HG02623 (cell line): Measurements from ENCODE around the gene CPN2.

Experiments used
- ATAC-seq: cut with Tn5 transposase; IDR thresholded peaks from one replicate; pipeline ENCODE4 v1.9.1; 2021; ENCODE audit warnings: moderate library complexity; ENCODE audit not compliant: unreplicated experiment

Gene CPN2, protein sequence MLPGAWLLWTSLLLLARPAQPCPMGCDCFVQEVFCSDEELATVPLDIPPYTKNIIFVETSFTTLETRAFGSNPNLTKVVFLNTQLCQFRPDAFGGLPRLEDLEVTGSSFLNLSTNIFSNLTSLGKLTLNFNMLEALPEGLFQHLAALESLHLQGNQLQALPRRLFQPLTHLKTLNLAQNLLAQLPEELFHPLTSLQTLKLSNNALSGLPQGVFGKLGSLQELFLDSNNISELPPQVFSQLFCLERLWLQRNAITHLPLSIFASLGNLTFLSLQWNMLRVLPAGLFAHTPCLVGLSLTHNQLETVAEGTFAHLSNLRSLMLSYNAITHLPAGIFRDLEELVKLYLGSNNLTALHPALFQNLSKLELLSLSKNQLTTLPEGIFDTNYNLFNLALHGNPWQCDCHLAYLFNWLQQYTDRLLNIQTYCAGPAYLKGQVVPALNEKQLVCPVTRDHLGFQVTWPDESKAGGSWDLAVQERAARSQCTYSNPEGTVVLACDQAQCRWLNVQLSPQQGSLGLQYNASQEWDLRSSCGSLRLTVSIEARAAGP

DNA sequence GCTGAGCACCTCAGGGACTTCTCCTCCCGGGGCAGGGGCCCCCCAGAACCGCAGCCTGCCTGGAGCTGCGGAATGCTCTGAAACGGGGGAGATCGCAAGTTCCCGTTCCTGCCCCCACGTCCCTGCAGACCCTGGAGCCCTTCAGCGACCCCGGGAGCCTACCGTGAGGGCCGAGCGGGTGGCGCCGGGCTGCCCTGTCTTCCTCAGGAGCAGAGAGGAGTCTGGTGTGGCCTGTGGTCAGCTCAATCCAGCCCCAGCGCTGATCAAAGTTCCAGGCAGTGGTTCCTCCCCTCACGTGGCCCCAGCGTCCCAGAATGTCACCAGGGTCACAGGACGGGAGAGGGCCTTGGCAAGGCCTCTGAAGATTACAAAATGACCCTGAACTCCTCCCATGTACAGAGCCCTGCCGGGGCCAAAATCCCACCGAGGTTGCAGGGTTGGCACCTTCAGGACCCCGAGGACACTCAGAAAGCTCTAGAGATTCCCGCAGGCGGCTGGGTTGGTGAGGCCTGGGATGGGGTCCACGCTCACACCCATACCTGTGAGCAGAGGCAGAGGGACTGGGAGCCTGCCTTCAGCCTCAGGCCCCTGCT lies at the start of gene CPN2:
CPN2 (minus strand) TSS at position 249 of the 593 bp plus-strand sequence. CDS start 8,626 bp downstream, outside the sequence.
- no peak for ATAC-seq

DNA sequence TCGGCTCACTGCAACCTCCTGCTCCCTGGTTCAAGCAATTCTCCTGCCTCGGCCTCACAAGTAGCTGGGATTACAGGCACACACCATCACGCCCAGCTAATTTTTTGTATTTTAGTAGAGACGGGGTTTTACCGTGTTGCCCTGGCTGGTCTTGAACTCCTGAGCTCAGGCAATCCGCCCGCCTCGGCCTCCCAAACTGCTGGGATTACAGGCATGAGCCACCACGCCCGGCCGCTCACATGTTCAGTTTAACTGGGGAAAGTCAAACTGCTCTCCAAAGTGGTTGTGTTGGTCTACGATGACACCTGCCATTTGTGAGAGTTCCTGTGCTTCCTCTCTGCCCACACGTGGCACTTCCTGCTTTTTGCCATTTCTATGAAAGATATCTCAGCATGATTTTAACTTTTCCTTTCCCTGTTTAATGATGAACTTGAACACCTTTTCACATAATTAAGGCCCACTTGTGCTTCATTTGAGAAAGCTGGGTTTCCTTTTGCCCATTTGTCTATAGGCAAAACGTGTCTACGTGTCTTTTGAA lies 48.8 kb upstream of the CPN2 start:
- no peak for ATAC-seq

DNA sequence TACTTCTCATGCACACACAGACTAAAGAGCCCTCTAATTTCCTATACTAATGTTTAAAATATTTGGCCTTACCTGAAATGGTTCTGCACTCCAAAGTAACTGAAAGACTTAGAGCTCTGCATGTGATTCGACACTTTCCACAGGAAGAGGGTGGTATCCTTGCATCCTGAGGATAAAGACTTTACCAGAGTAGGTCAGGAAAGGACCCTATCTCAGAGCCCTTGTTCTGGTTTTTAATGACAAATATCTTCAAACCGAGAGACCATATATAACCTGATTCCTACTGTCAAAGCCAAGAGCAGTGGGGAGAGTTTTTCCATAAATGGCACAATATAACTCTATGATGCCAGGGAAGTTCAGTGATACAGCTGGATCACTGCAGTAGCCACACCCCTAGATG lies 48.0 kb upstream of the CPN2 start, which contains the start of gene GP5:
GP5 (minus strand) TSS at position 101 of the 400 bp plus-strand sequence. CDS start 984 bp downstream, outside the sequence.
- no peak for ATAC-seq

DNA sequence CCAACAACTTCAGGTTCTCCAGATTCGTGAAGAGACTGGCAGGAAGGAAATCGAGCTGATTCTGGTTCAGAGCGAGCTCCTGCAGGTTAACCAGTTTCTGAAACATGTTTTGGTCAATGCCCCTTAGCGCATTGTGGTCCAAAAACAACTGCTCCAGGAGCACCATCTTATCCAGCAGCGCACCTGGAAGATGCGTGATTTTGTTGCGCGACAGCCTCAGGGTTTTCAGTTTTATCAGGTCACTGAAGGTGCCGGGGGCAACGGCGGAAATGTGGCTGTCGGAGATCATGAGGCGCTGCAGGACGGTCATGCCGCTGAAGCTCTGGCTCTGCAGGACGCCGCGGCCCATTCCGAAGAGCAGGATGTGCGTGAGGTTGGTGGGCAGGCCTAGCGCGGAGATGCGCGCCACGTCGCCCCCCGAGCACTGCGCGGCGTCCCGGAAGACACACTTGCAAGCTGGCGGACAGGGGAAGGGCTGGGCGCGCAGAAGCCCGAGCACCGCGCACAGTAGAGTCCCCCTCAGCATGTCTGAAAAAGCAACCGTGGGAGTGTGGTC lies 46.7 kb upstream of the CPN2 start:
- ATAC-seq: no peak

DNA sequence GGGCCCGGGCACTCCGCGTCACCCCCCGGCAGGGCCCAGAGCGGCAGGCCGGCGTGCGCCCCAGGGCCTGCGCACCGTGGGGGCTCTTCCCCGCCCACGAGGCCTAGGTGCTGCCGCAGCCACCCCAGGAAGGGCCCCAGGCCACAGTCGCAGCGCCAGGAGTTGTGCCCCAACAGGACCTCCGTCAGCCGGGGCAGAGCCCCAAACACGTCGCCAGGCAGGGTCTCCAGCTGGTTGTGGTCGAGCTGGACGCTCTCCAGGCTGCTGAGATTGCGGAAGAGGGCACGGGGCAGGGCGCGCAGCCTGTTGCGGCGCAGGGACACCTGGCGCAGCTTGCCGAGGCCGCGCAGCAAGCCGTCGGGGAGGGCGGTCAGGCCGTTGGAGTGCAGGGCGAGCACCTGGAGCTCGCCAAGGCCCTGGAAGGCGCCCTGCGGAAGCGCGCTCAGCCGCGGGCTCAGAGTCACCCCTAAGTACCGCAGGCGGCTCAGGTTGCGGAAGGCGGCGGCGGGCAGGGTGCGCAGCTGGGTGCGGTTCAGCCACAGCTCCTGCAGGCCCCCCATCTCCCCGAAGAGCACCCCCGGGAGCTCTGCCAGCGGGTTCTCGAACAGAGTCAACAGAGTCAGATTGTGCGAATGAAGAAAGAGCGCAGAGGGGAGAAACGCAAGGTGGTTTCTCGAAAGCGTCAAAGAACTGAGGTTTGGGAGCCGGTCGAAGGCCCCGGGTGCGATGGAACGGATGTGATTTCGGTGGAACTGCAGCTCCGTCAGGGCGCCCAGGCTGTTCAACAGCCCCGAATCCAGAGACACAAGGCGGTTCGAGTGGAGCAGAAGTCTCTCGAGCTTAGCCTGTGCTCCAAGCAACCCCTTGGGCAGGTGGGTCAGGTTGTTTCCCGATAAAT lies 46.0 kb upstream of the CPN2 start:
- ATAC-seq: no peak

DNA sequence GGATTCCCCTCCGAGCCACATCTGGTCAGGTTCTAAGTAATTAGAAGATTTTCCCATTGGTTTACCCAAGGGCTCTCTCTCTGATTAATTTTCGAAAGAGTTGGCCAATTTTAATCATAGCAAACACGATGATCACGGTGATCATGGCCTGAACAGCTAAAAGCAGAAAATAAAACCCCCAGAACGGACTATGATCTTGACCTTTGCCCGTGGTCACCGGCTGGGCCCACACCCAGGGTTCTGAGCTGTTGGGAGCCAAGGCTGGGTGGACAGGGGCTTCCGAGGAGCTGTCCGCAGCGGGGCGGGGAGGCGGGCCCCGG lies 45.4 kb upstream of the CPN2 start:
- ATAC-seq: no peak

DNA sequence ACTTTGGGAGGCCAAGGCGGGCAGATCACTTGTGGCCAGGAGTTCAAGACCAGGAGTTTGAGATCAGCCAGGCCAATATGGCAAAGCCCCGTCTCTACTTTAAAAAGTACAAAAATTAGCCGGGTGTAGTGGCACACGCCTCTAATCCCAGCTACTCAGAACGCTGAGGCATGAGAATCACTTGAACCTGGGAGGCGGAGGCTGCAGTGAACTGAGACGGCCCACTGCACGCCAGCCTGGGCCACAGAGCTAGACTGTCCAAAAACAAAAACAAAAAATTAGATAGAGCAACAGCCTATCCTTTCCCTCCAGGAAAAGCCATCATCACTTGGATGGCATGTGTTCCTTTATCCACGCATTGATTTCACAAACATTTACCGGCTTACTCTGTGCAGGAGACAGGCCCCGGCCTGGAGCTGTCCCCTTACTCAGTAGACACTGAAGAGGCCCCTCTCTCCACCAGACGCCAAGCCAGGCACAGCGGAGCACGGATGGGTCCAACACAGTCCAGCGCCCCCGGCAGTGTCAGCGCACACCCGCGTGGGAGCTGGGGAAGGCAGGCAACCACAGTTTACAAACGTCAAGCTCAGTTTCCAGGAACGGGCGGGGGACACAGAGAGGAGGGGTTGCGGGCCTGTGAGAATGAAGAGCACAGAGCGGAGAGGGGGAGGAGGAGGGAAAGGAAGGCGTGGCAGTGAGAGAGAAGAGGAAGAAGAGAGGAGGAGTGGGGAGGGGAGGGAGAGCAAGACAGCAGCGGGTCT lies 44.8 kb upstream of the CPN2 start:
- no peak for ATAC-seq

DNA sequence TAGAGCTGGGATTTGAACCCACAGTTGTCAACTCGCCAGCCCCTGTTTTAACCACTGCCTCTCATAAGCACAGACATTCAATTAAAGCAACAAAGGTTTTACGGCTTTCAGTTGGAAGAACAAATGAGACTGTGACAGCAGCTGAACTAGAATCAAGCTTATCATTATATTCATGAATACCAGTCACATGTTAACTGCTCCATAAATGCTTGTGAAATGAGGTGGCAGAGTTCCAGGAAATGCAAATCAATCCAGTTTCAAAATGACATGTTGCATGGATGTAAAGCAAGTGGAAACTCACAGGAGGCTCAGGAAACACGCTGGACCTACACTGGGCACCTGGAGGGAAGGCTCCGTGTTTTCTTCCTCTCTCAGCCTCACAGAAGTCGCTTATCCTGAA lies 44.1 kb upstream of the CPN2 start:
- ATAC-seq: no peak

DNA sequence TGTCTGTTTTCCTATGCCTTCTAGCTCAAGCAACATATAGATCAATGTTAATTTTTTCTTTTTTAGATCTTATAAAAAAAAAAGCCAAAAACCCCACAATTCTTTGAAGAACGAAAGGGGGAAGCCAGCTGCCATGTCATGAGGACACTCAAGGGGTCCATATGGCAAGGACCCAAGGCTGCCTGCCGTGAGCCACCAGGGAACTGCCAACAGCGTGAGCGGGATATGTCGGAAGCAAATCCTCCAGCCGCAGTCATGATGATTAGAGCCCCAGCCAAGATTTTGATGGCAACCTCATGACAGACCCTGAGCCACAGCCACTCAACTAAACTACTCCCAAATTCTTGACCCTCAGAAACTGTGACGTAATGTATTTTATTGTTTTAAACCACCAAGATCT lies 41.4 kb upstream of the CPN2 start:
- no peak for ATAC-seq

DNA sequence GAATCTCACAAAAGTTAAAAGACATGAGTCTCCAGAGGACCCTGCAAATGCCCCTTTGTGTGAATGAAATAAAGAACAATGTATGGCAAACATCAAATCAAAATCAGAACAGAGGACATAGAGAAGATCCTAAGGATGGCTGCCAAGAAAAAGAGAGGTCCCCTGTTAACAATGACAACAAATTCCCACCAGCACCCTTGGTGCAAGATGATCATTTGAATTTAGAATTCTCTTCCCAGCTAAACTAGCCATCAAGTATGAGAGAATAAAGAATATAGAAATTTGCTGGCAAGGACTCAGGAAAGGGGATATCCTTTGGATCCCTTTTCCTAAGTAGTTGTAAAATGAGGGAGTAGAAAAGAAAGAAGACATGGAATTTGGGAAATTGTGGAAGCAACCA lies 39.7 kb upstream of the CPN2 start:
- no peak for ATAC-seq

DNA sequence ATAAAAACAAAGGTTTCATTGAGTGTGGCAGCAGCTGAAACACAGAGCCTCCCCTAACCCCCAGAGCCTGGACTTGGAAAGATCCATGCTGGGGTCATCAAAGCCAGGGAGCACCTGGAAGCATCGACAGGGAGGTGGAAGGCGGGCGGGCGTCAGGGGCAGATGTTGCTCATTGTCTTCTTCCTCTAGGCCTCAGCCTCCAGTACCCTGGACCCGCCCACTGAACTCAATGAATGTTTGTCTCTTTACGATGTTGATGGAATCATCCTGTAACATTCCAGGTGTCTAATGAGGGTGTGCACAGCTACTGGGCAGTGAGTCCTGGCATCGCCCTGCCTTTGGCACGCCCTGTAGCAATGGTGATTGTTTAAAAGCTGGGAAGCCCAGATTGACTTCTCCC lies 38.1 kb upstream of the CPN2 start:
- no peak for ATAC-seq

DNA sequence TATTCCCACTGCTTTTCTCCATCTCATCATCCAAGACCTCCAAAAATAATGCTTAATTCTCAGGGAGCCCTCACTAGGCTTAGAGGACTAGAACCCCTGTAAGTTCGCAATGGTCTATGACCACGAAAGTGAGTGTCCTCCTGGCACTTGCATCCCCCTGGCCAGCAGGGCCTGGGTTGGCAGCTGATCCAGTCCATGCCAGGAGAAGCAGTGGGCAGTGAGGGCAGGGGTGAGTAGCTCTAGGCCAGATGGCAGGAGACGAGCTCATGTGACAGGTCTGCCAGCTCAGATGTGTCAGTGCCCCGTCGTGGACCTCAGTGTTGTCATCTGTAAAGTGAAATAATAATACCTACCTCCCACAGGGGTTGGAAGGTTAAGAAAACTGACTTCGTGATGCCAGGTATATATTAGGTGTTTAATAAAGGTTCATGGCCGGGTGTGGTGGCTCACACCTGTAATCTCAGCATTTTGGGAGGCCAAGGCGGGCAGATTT lies 36.8 kb upstream of the CPN2 start:
- ATAC-seq: no peak

DNA sequence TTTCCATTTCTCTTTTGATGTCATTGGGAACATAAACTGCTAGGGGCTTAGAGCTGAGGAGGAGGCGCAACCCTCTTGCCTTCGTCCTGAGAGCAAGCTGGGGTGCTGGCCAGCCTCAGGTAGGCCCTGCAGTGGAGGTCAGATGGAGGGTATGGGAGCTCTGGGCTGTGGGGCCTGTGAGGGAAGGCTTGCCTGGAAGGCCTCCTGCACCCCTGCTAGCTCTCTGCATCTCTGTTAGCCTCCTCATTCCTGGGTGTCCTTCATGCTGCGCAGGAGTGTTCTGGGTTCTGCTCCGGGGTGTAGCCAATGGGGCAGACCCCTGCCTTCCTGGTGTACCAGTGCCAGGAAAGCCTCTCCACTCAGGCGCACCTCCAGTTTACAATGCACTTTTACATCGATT lies 36.1 kb upstream of the CPN2 start:
- no peak for ATAC-seq

DNA sequence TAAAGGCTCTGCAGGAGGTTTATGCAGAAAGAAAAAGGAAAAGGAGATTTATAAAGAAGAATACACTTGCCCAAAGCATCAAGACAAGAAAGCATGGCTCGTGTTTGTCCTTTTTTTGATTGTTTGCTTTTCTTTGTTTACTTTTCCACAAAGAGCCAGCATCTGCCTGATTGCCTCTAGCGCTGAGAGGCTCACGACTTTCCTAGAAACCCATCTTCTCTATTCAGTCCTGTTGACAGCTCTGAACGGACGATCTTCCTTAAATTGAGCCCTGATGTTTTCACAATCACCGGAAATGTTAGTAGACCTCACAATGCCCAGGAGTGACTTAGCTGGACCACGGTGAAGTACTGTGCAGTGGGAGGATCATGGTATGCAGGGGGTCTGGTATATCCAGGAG lies 35.5 kb upstream of the CPN2 start:
- no peak for ATAC-seq

DNA sequence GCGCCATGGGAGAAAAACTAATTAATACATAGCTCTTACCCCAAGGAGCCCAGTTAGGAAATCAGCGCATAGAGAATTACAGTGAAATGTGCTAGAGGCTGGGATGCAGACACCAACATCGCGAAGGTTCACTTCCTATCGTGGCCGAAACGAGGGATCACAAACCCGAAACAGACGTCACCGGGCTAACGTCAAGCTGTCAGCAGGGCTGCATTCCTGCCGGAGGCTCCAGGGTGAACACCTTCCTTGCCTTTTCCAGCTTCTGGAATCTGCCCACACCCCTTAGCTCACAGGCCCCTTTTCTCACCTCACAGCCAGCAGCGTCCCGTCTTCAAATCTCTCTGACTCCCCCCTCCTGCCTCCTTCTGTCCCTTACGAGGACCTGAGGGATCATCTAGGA lies 34.9 kb upstream of the CPN2 start:
- ATAC-seq: no peak

DNA sequence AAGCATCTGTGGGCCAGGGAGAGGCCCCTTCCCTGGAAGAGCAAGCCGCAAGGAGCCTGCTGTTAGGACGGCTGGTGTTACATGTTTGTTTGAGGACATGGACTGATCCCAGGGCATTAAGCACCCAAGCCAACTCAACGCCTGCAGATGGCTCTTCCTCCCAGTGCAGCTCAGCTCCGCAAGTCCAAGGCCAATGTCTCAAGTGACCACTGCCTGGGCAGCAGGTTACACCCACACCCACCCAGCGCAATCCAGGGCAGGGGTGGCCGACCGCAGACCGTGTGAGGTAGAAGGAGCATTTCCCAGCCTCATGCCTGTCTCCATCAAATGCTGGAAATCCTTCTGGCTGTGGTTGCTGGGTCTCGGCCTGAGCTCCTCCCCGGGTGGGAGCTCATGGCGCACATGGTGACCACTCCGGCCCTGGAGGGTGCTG lies 33.5 kb upstream of the CPN2 start:
- ATAC-seq: no peak

DNA sequence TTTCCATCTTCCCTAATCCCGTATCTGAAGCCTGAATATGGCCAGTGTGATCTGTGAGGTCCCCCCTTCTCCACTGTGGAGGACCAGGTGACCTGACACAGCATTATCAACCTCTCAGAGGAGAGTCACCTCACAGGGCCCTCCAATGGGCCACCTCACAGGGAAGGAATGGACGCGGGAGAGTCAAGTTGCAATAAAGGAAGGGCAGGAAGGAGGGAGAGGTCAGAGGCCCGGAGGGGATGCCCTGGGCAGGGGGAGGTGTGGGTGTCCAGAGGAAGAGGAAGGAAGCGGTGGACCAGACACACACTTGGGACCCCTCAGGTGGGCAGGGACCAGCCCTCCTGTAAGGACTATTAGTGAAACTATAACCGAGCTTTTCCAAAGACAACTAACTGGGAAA lies 33.0 kb upstream of the CPN2 start:
- ATAC-seq: no peak

DNA sequence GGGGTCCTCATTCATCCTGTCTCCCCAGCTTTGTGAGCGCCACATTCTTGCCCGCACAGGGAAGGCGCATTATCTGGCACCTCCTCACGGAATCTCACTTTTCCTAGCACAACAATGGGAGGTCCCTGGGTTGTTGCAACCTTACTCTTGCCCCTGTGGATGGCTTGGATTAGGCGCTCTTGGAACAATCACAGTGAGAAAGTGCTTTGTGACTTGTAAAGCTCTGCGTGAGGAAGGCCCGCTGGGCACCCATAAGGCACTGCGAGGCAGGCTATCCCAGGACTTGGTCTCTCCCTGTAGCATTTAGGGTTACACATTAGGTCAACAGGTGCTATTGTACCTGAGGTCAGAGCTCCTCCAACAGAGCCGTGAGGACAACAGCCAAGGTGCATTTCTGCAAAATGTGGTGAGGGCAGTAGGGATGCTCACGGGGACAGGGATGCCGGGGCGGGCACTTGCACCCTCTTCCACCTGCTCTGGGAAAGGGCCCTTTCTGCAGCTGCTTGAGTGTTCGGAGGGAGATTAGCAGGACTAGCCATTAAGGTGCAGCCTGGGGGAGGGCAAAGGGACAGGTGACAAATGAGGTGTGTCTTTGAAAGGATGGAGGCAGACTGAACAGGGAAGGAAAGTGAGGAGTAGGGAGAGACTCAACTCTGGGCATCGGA lies 32.3 kb upstream of the CPN2 start:
- ATAC-seq: no peak

DNA sequence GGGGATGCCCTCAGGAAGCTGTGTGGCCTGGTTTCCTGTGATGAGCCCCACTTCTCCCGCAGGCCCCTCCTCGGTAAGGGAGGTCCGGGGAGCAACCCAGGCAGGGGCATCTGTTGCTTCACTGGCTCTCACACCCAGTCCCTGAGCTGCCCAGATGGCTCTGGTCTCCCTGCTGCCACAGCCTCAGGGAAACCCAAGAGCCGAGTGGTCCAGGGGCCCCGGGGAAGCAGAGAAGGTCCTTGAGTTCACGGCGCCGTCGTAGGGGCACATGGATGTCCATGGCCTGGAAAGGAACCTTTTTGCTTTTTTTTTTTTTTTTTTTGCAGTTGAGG lies 31.7 kb upstream of the CPN2 start:
- ATAC-seq: no peak
